GM18508 (cell line): ENCODE results near the gene DUSP3.

Source experiments
- ATAC-seq: cut with Tn5 transposase; IDR thresholded peaks from one replicate; pipeline ENCODE4 v1.9.1; 2021; ENCODE audit warnings: moderate number of reproducible peaks; ENCODE audit not compliant: insufficient read depth, unreplicated experiment

DUSP3 gene

GRCh38 chr17:43778337-43779144 lies at the start of gene DUSP3:
TSS of gene DUSP3 (minus strand) at chr17:43778977. CDS start at chr17:43778924, 53 bp downstream.
- no peak for ATAC-seq

GRCh38 chr17:43827596-43827995 lies 48.8 kb upstream of the DUSP3 start:
- no peak for ATAC-seq

- no peak for ATAC-seq
These were observed 47.4 kb upstream of the DUSP3 start for GRCh38 chr17:43826206-43826605.

GRCh38 chr17:43825567-43825966 lies 46.8 kb upstream of the DUSP3 start:
- no peak for ATAC-seq

- no peak for ATAC-seq
These were observed 44.7 kb upstream of the DUSP3 start for GRCh38 chr17:43823350-43824084.

- no peak for ATAC-seq
These were observed 43.9 kb upstream of the DUSP3 start for GRCh38 chr17:43822570-43823190.

- no peak for ATAC-seq
These were observed 42.0 kb upstream of the DUSP3 start for GRCh38 chr17:43820759-43821158.

- ATAC-seq: no peak
These were observed 40.2 kb upstream of the DUSP3 start for GRCh38 chr17:43818966-43819365.

GRCh38 chr17:43817826-43818225 lies 39.0 kb upstream of the DUSP3 start:
- no peak for ATAC-seq

- no peak for ATAC-seq
These were observed 37.9 kb upstream of the DUSP3 start for GRCh38 chr17:43816336-43817320.

GRCh38 chr17:43814714-43815113 lies 35.9 kb upstream of the DUSP3 start:
- no peak for ATAC-seq

- ATAC-seq: no peak
These were observed 35.2 kb upstream of the DUSP3 start for GRCh38 chr17:43814026-43814425.

GRCh38 chr17:43813386-43813785 lies 34.6 kb upstream of the DUSP3 start:
- no peak for ATAC-seq

- ATAC-seq: no peak
These were observed 33.9 kb upstream of the DUSP3 start for GRCh38 chr17:43812396-43813265.

- no peak for ATAC-seq
These were observed 32.0 kb upstream of the DUSP3 start for GRCh38 chr17:43810823-43811222.

GRCh38 chr17:43810226-43810715 lies 31.5 kb upstream of the DUSP3 start:
- ATAC-seq: no peak

- ATAC-seq: no peak
These were observed 30.3 kb upstream of the DUSP3 start for GRCh38 chr17:43809121-43809520.

- ATAC-seq: no peak
These were observed 29.3 kb upstream of the DUSP3 start for GRCh38 chr17:43808076-43808475.

- ATAC-seq: no peak
These were observed 26.3 kb upstream of the DUSP3 start for GRCh38 chr17:43805117-43805516.
